ENCODE measurements around the gene DBI. TPM values are rescaled to one million over a fixed set of nuclear protein-coding genes. Genes with fewer than 3 reads are reported as not detected.

The DBI gene
- total and polyA plus RNA-seq, 2 donors from 2014 or later = 135 to 1,066 TPM

DNA sequence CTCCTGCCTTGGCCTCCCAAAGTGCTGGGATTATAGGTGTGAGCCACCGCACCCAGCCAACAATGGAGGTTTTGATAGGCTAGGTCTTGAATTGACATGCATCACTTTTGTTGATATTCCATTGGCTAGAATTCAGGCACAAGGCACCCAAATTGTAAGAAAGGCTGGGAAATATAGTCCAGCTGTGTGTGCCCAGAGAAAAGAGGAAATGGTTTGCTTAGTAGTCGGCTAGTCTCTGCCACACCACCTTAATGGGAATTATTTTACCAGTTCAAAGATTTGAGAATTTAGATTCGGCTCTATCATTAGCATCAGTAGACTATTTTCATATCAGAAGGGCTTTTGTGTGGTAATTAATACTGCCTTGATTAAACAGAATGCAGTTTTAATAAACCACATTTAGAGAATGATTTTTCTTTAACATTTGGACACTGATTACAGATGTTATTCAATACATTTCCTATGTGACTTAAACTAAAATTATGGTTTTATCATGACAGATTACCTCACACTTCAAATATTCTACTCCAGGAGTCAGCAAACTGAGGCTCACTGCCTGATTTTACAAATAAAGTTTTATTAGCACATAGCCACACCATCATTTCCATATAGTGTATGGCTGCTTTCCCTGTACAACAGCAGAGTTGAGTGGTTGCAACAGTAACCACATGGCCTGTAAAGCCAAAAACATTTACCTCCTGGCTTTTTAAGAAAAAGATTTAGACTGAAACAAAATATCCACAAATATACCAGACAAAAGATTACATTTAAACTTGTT lies 27.4 kb downstream of the DBI start:
- FAIRE-seq (no peak), DNase-seq (no peak)
- Histone ChIP-seq H3K36me3 (ENCODE audit: control insufficient read depth in 2 of 3, insufficient read depth in 3 of 3, low read length in 3 of 3) (no peaks in the 10 kb centered on the region), H3K4me3 (ENCODE audit: low read length in 3 of 3) (no peak overlapping the region), H3K4me1 (ENCODE audit: control insufficient read depth in 2 of 3, insufficient read depth in 2 of 3, low read depth in 1 of 3, low read length in 3 of 3) (peaks cover 0 to 10% (median 4%) of the 10 kb centered on the region in 3 donors), H3K9ac (ENCODE audit: low read length in 3 of 3) (no peak overlapping the region), H3K27ac (ENCODE audit: low read depth in 2 of 2, low read length in 2 of 2) (no peak overlapping the region), H3K27me3 (ENCODE audit: control insufficient read depth, insufficient read depth, low read length) (no peaks in the 10 kb centered on the region), H3K9me3 (ENCODE audit: control insufficient read depth in 2 of 3, insufficient read depth in 1 of 3, low read length in 3 of 3) (no peaks in the 10 kb centered on the region)
- TF ChIP-seq, protein P1, sequence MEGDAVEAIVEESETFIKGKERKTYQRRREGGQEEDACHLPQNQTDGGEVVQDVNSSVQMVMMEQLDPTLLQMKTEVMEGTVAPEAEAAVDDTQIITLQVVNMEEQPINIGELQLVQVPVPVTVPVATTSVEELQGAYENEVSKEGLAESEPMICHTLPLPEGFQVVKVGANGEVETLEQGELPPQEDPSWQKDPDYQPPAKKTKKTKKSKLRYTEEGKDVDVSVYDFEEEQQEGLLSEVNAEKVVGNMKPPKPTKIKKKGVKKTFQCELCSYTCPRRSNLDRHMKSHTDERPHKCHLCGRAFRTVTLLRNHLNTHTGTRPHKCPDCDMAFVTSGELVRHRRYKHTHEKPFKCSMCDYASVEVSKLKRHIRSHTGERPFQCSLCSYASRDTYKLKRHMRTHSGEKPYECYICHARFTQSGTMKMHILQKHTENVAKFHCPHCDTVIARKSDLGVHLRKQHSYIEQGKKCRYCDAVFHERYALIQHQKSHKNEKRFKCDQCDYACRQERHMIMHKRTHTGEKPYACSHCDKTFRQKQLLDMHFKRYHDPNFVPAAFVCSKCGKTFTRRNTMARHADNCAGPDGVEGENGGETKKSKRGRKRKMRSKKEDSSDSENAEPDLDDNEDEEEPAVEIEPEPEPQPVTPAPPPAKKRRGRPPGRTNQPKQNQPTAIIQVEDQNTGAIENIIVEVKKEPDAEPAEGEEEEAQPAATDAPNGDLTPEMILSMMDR (IDR thresholded peaks at IDR 0.05; ENCODE audit: borderline replicate concordance, extremely low read depth, insufficient read depth) = no peak
- intact Hi-C loops (cut with DNase I) = no loop called here

GRCh38 chr2:119397196-119397595 lies 30.4 kb downstream of the DBI start:
- Histone ChIP-seq H3K4me3 (ENCODE audit: low read length in 3 of 3) (no peak overlapping the region), H3K9me3 (ENCODE audit: control insufficient read depth in 2 of 3, insufficient read depth in 1 of 3, low read length in 3 of 3) (no peaks in the 10 kb centered on the region), H3K27ac (ENCODE audit: low read depth in 2 of 2, low read length in 2 of 2) (no peak overlapping the region), H3K4me1 (ENCODE audit: control insufficient read depth in 2 of 3, insufficient read depth in 2 of 3, low read depth in 1 of 3, low read length in 3 of 3) (no peaks in the 10 kb centered on the region), H3K27me3 (ENCODE audit: control insufficient read depth, insufficient read depth, low read length) (no peaks in the 10 kb centered on the region), H3K36me3 (ENCODE audit: control insufficient read depth in 2 of 3, insufficient read depth in 3 of 3, low read length in 3 of 3) (no peaks in the 10 kb centered on the region), H3K9ac (ENCODE audit: low read length in 3 of 3) (no peak overlapping the region)
- no peak for DNase-seq
- intact Hi-C loops (cut with DNase I) = no loop called here
- TF ChIP-seq, protein P1 (IDR thresholded peaks at IDR 0.05; ENCODE audit: borderline replicate concordance, extremely low read depth, insufficient read depth) = no peak
- no peak for FAIRE-seq

DNA sequence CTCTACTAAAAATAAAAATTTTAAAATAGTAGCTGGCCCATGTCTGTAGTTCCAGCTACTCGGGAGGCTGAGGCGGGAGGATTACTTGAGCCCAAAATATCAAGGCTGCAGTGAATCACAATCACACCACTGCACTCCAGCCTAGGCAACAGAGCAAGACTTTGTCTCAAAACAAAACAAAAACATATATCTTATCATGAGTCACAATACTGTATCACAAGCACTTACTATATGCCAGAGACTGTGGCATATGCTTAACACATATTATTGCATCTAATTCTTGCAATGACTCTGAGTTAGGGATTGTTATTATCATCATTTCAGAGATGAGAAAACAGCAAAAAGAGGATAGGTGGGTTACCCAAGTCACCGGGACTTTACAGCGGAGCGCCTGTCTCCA lies 35.3 kb downstream of the DBI start:
- TF ChIP-seq, protein P1 (IDR thresholded peaks at IDR 0.05; ENCODE audit: borderline replicate concordance, extremely low read depth, insufficient read depth) = no peak
- no peak overlapping the region for H3K9ac ChIP-seq (ENCODE audit: low read length in 3 of 3)
- intact Hi-C loops (cut with DNase I) = no loop called here
- H3K4me1 ChIP-seq (ENCODE audit: control insufficient read depth in 2 of 3, insufficient read depth in 2 of 3, low read depth in 1 of 3, low read length in 3 of 3) = peaks cover 0 to 9% (median 6%) of the 10 kb centered on the region in 3 donors
- H3K27me3 ChIP-seq (ENCODE audit: control insufficient read depth, insufficient read depth, low read length) = no peaks in the 10 kb centered on the region
- H3K27ac ChIP-seq (ENCODE audit: low read depth in 2 of 2, low read length in 2 of 2) = no peak overlapping the region
- H3K4me3 ChIP-seq (ENCODE audit: low read length in 3 of 3) = no peak overlapping the region
- FAIRE-seq = no peak
- no peak for DNase-seq
- no peaks in the 10 kb centered on the region for H3K36me3 ChIP-seq (ENCODE audit: control insufficient read depth in 2 of 3, insufficient read depth in 3 of 3, low read length in 3 of 3)
- no peaks in the 10 kb centered on the region for H3K9me3 ChIP-seq (ENCODE audit: control insufficient read depth in 2 of 3, insufficient read depth in 1 of 3, low read length in 3 of 3)

Measured in kidney (tissue), 14 donors.